Keratinocyte (primary cell): ENCODE results near the gene ERFL. TPM values are rescaled to one million over a fixed set of nuclear protein-coding genes. Genes with fewer than 3 reads are reported as not detected.

Experiments
- DNase-seq: peaks from one replicate; pipeline ENCODE4 v3.0.0-alpha.2; 2011; ENCODE audit warnings: low read depth, missing footprints, low spot score
- FAIRE-seq: peaks from 2 replicates; lab custom pipeline; 2011; peaks lifted over from hg19 to GRCh38; lab: Jason Lieb, UNC
- H2AFZ ChIP-seq: 2 replicates; pipeline ENCODE4 v1.6.0; 2012; ENCODE audit warnings: low read length, control low read depth, inconsistent platforms; ENCODE audit not compliant: control insufficient read depth
- H3K27ac ChIP-seq: 2 replicates; pipeline ENCODE4 v1.5.1; 2011; ENCODE audit warnings: low read length; ENCODE audit not compliant: control insufficient read depth, insufficient read depth
- H3K27me3 ChIP-seq: 3 replicates; pipeline ENCODE4 v1.6.0; 2011; ENCODE audit warnings: low read length; ENCODE audit not compliant: control insufficient read depth, insufficient read depth; ENCODE audit errors: extremely low read depth
- H3K36me3 ChIP-seq, 2 experiments: 2 replicates in 1 of 2; 3 replicates in 1 of 2; pipeline ENCODE4 v1.5.1; 2011; ENCODE audit warnings: low read length in 2 of 2, mild to moderate bottlenecking in 1 of 2; ENCODE audit not compliant: control insufficient read depth in 2 of 2, insufficient read depth in 2 of 2; ENCODE audit errors: extremely low read depth in 1 of 2
- H3K4me1 ChIP-seq: 3 replicates; pipeline ENCODE4 v1.5.1; 2011; ENCODE audit warnings: low read length; ENCODE audit not compliant: control insufficient read depth, insufficient read depth; ENCODE audit errors: extremely low read depth
- H3K4me2 ChIP-seq: 3 replicates; pipeline ENCODE4 v1.6.0; 2011; ENCODE audit warnings: low read depth, low read length; ENCODE audit not compliant: control insufficient read depth, insufficient read depth; ENCODE audit errors: extremely low read depth
- H3K4me3 ChIP-seq, 3 experiments: fragments of 200-600 bp in 1 of 3; sonication (generic) in 1 of 3; 2 replicates in 2 of 3; 3 replicates in 1 of 3; pipeline ENCODE4 v1.5.1; 2011 to 2016; ENCODE audit warnings: low read length in 3 of 3, mild to moderate bottlenecking in 3 of 3, control low read depth in 2 of 3, inconsistent platforms in 1 of 3, low read depth in 1 of 3, mixed read lengths in 1 of 3, mixed run types in 1 of 3, moderate library complexity in 1 of 3; ENCODE audit not compliant: control insufficient read depth in 2 of 3, insufficient read depth in 2 of 3; ENCODE audit errors: extremely low read depth in 1 of 3
- H3K79me2 ChIP-seq: 2 replicates; pipeline ENCODE4 v1.6.0; 2012; ENCODE audit warnings: low read length; ENCODE audit not compliant: control insufficient read depth, insufficient read depth
- H3K9ac ChIP-seq: 3 replicates; pipeline ENCODE4 v1.6.0; 2011; ENCODE audit warnings: low read length; ENCODE audit not compliant: control insufficient read depth, insufficient read depth; ENCODE audit errors: extremely low read depth
- H3K9me1 ChIP-seq: 3 replicates; pipeline ENCODE4 v1.6.0; 2011; ENCODE audit warnings: low read length; ENCODE audit not compliant: control insufficient read depth, insufficient read depth; ENCODE audit errors: extremely low read depth
- H3K9me3 ChIP-seq: 2 replicates; pipeline ENCODE4 v1.5.1; 2012; ENCODE audit warnings: low read depth, low read length; ENCODE audit not compliant: control insufficient read depth
- H4K20me1 ChIP-seq: 3 replicates; pipeline ENCODE4 v1.6.0; 2011; ENCODE audit warnings: low read length; ENCODE audit not compliant: control insufficient read depth, insufficient read depth; ENCODE audit errors: extremely low read depth
- EZH2 ChIP-seq: IDR thresholded peaks from one replicate; pipeline ENCODE4 v1.6.1; 2012; ENCODE audit warnings: inconsistent platforms, mild to moderate bottlenecking, low read length, moderate library complexity
- dilution Hi-C: fragments of 300-500 bp; cut with MboI; formaldehyde crosslinking; loops from one replicate; pipeline ENCODE4 v1.7.0; 2020; ENCODE audit warnings: low sequenced_read_pairs; ENCODE audit not compliant: extremely low pct_ligation_motif_present
- polyA plus RNA-seq, 5 experiments: library from polyadenylated mRNA; depleted of rRNA in 3 of 5; stranded (reverse) in 3 of 5; stranded (forward) in 1 of 5; unstranded in 1 of 5; fragments of >200 nt; gene quantifications; 1 replicate in 1 of 5; 2 replicates in 3 of 5; 3 replicates in 1 of 5; pipeline versions ENCODE4 v1.2.1 to v1.2.3, GENCODE V29; 2011 to 2012; ENCODE audit warnings: missing spikeins in 2 of 5, low read depth in 1 of 5, low replicate concordance in 1 of 5
- TF ChIP-seq, protein P1 (sequence below), 3 experiments: IDR thresholded peaks in 1 of 3; conservative IDR thresholded peaks in 1 of 3; optimal IDR thresholded peaks in 1 of 3; 2 replicates in 2 of 3; 3 replicates in 1 of 3; pipeline versions ENCODE3 to v1.5.1; 2011; ENCODE audit warnings: low read length in 3 of 3, mild to moderate bottlenecking in 3 of 3, moderate library complexity in 2 of 3, control low read depth in 1 of 3, inconsistent platforms in 1 of 3; ENCODE audit not compliant: insufficient read depth in 2 of 3; ENCODE audit errors: extremely low read depth in 1 of 3

ERFL gene
- polyA plus RNA-seq, 1 donor (not counting 4 experiments of a cell fraction or from before 2014, with no cell fraction given) = not detected

DNA sequence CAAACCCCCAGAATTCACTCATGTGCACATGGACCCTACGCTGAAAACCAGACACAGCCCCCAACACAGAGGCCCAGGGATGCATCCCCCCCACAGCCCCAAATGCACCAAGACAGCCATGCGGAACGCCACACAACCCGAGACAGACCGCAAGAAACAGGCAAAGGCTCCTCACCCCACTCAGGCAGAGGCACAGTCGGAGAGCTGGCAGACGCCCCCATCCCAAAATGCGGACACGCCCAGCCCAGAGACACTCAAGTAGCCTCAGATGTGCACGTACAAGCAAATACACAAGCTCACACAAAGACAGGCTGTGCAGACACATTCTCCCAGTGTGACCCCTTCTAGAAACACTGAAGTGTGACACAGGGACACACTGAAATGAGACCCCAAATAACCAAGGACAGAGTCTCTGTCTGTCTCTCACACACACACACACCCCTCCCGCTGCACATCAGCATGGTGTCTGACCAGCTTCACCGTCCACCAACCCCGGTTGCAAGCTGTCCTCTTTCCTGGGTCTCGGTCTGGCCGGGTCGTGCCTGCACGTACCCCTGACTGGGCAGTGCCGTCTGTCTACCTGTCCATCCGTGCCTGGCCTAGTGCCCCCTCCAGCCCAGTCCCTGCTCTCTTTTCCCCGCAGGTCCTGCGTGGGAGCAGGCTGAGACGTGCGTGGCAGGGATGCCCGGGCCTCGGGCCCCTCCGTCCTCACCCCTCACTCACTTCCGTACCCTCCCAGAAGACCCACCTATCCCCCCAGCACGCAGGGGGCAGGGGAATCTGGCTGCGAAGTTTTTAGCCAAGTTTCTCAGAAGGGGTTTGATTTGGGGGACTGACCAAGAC, 16.1 kb downstream of the ERFL start:
- H3K4me3 ChIP-seq = no peak overlapping the region
- H3K9me1 ChIP-seq = no peaks in the 10 kb centered on the region
- no peak overlapping the region for H3K9ac ChIP-seq

DNA sequence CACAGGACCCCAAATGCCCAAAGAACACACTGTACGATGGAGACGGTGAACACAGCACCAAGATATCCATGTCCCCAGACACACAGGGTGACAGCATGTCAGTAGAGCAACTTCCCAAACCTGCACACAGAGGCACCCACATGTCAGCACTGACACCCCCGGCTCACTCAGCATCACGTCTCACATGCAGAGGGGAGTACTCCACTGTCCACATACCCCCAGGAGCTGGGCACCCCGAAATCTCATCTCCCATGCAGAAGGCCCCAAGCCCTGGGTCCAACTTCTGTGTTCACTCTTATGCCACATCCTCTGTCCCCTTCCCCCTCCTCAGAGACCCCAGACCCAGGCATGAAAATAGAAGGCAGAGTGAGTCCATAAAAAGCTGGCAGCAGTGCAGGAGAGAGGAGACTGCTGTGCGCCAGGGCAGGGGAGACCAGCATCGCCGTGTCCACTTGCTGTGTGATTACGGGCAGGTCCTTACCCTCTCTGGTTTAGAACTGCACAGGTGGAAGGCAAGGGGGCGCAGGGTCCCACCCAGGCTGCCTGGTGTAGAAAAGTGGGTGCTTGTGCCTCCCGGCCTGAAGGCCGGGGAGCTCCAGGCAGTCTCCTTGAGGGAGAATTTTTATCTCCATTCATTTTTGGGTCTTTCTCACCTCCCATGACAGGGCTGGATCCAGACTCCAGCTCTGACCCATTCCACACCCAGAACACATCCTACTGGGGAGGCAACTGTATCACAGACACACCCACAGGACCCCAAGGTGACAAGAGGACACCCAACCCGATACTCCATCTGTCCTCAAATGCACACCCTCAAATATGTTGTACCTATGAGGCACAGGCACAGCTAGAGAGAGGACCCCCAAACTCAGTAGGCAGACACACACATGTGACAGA, 17.0 kb downstream of the ERFL start:
- no peaks in the 10 kb centered on the region for H3K4me1 ChIP-seq
- no peak overlapping the region for H3K9ac ChIP-seq
- H3K36me3 ChIP-seq = peaks cover 2 to 5% of the 10 kb centered on the region in 2 experiments
- no peaks in the 10 kb centered on the region for H3K9me1 ChIP-seq
- no peak for TF ChIP-seq EZH2
- TF ChIP-seq, protein P1, sequence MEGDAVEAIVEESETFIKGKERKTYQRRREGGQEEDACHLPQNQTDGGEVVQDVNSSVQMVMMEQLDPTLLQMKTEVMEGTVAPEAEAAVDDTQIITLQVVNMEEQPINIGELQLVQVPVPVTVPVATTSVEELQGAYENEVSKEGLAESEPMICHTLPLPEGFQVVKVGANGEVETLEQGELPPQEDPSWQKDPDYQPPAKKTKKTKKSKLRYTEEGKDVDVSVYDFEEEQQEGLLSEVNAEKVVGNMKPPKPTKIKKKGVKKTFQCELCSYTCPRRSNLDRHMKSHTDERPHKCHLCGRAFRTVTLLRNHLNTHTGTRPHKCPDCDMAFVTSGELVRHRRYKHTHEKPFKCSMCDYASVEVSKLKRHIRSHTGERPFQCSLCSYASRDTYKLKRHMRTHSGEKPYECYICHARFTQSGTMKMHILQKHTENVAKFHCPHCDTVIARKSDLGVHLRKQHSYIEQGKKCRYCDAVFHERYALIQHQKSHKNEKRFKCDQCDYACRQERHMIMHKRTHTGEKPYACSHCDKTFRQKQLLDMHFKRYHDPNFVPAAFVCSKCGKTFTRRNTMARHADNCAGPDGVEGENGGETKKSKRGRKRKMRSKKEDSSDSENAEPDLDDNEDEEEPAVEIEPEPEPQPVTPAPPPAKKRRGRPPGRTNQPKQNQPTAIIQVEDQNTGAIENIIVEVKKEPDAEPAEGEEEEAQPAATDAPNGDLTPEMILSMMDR (optimal IDR thresholded peaks at IDR 0.05 in 1 of 3, IDR thresholded peaks at IDR 0.05 in 1 of 3, conservative IDR thresholded peaks at IDR 0.05 in 1 of 3; ENCODE audit: extremely low read depth in 1 of 3, insufficient read depth in 2 of 3, low read length in 3 of 3) = no peak
- FAIRE-seq = no peak
- H3K79me2 ChIP-seq = no peaks in the 10 kb centered on the region
- no peak for DNase-seq
- H2AFZ ChIP-seq = no peak overlapping the region
- peaks cover 59% of the 10 kb centered on the region for H3K27me3 ChIP-seq
- no peaks in the 10 kb centered on the region for H3K9me3 ChIP-seq
- no peak overlapping the region for H3K4me2 ChIP-seq
- no peak overlapping the region for H3K27ac ChIP-seq
- H4K20me1 ChIP-seq = peaks cover 13% of the 10 kb centered on the region
- no peak overlapping the region for H3K4me3 ChIP-seq
- dilution Hi-C loops = no loop called here

More for the DNA sequence above, 16.1 kb downstream of the ERFL start:
- no peak overlapping the region for H3K27ac ChIP-seq
- peaks cover 13% of the 10 kb centered on the region for H4K20me1 ChIP-seq
- dilution Hi-C loops = no loop called here
- H3K4me2 ChIP-seq = no peak overlapping the region
- no peaks in the 10 kb centered on the region for H3K79me2 ChIP-seq
- DNase-seq (no peak), FAIRE-seq (no peak)
- TF ChIP-seq EZH2 = peak; percentile 100
- TF ChIP-seq, protein P1 (optimal IDR thresholded peaks at IDR 0.05 in 1 of 3, IDR thresholded peaks at IDR 0.05 in 1 of 3, conservative IDR thresholded peaks at IDR 0.05 in 1 of 3; ENCODE audit: extremely low read depth in 1 of 3, insufficient read depth in 2 of 3, low read length in 3 of 3) = no peak
- H3K9me3 ChIP-seq = no peaks in the 10 kb centered on the region
- H3K36me3 ChIP-seq = peaks cover under 1% of the 10 kb centered on the region in 2 experiments
- H3K4me1 ChIP-seq = no peaks in the 10 kb centered on the region
- H3K27me3 ChIP-seq = peaks cover 68% of the 10 kb centered on the region
- H2AFZ ChIP-seq = no peak overlapping the region
